Epithelial cell of alveolus of lung (primary cell): ENCODE results near the gene RPL37A. TPM values are rescaled to one million over a fixed set of nuclear protein-coding genes. Genes with fewer than 3 reads are reported as not detected.

Experiments used
- total RNA-seq: library from RNA; depleted of rRNA; stranded (reverse); fragments of >200 nt; gene quantifications from 2 replicates; pipeline ENCODE4 v1.2.1, GENCODE V29; 2015

The RPL37A gene
- total RNA-seq, result 2,101 and 2,585 TPM in 2 replicates

GRCh38 chr2:216498379-216499352, at the start of gene RPL37A:
RPL37A (plus strand) TSS chr2:216498844; CDS start chr2:216498875, 31 bp downstream.

Other genes starting within 250 kb of the RPL37A start
- under 0.01 and 1.0 TPM in 2 replicates for gene MARCHF4, start 126.4 kb upstream of the RPL37A start, total RNA-seq
- gene SMARCAL1, start 86.4 kb upstream of the RPL37A start, total RNA-seq, result 22.0 and 24.5 TPM in 2 replicates
- 121 and 137 TPM in 2 replicates for gene IGFBP2, start 134.6 kb downstream of the RPL37A start, total RNA-seq
- gene IGFBP5, start 196.7 kb downstream of the RPL37A start, total RNA-seq, result 1,071 and 1,355 TPM in 2 replicates